ENCODE data around the gene KRT86.
"Not testable (repeated sequence)": the region's sequence is repeated elsewhere in the genome, so short reads cannot be mapped to it uniquely, and the experiment has no call there.

GRCh38 chr12:52257922-52258321 is 16.5 kb upstream of the KRT86 start:
- TF ChIP-seq ZNF274 (IDR thresholded peaks at IDR 0.05; ENCODE audit: low read length); ZNF274 (tag by site-specific recombination; IDR thresholded peaks at IDR 0.05; ENCODE audit: borderline replicate concordance); ZNF518A (tag by site-specific recombination; conservative IDR thresholded peaks at IDR 0.05; ENCODE audit: low read depth); CTCF (tag by site-specific recombination; IDR thresholded peaks at IDR 0.05); ZNF221 (tag by site-specific recombination; IDR thresholded peaks at IDR 0.05; ENCODE audit: borderline replicate concordance); TRIM28 (IDR thresholded peaks at IDR 0.05; ENCODE audit: borderline replicate concordance, low read length); ZNF530 (tag by site-specific recombination; IDR thresholded peaks at IDR 0.05; ENCODE audit: low read depth); ZNF747 (tag by site-specific recombination; IDR thresholded peaks at IDR 0.05); ZNF623 (tag by site-specific recombination; IDR thresholded peaks at IDR 0.05); ZNF707 (tag by site-specific recombination; IDR thresholded peaks at IDR 0.05); OVOL3 (tag by site-specific recombination; IDR thresholded peaks at IDR 0.05); RBAK (tag by site-specific recombination; IDR thresholded peaks at IDR 0.05): not testable (repeated sequence)
- TF ChIP-seq, protein P1, sequence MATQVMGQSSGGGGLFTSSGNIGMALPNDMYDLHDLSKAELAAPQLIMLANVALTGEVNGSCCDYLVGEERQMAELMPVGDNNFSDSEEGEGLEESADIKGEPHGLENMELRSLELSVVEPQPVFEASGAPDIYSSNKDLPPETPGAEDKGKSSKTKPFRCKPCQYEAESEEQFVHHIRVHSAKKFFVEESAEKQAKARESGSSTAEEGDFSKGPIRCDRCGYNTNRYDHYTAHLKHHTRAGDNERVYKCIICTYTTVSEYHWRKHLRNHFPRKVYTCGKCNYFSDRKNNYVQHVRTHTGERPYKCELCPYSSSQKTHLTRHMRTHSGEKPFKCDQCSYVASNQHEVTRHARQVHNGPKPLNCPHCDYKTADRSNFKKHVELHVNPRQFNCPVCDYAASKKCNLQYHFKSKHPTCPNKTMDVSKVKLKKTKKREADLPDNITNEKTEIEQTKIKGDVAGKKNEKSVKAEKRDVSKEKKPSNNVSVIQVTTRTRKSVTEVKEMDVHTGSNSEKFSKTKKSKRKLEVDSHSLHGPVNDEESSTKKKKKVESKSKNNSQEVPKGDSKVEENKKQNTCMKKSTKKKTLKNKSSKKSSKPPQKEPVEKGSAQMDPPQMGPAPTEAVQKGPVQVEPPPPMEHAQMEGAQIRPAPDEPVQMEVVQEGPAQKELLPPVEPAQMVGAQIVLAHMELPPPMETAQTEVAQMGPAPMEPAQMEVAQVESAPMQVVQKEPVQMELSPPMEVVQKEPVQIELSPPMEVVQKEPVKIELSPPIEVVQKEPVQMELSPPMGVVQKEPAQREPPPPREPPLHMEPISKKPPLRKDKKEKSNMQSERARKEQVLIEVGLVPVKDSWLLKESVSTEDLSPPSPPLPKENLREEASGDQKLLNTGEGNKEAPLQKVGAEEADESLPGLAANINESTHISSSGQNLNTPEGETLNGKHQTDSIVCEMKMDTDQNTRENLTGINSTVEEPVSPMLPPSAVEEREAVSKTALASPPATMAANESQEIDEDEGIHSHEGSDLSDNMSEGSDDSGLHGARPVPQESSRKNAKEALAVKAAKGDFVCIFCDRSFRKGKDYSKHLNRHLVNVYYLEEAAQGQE (tag by site-specific recombination; IDR thresholded peaks at IDR 0.05) = not testable (repeated sequence)
